CD8-positive, alpha-beta memory T cell (primary cell): ENCODE data around the gene PTGFRN. TPM values are rescaled to one million over a fixed set of nuclear protein-coding genes. Genes with fewer than 3 reads are reported as not detected.
A peak's percentile ranks its signal among the peaks of the same experiment; 100 is the strongest.

Experiments used
- CTCF ChIA-PET: fragments of 350-600 bp; sonication (Branson Sonifier 250); formaldehyde crosslinking; loops from one replicate; lab custom pipeline; 2021; ENCODE audit warnings: antibody characterized with exemption; lab: Charles Lee
- POLR2A ChIA-PET: fragments of 350-600 bp; sonication (Branson Sonifier 250); formaldehyde crosslinking; loops from one replicate; lab custom pipeline; 2021; ENCODE audit warnings: antibody characterized with exemption; lab: Charles Lee
- DNase-seq, 5 donors: peaks; one replicate each; pipeline versions ENCODE4 v3.0.0 to v3.0.0-alpha.2; 2020 to 2022; ENCODE audit warnings: mixed read lengths in 1 of 5
- H3K27ac ChIP-seq: one replicate; pipeline ENCODE4 v1.7.0; 2013; ENCODE audit warnings: low read depth, mild to moderate bottlenecking, low read length, moderate library complexity
- H3K27me3 ChIP-seq: 2 replicates; pipeline ENCODE4 v1.7.0; 2013; ENCODE audit warnings: low read length, mild to moderate bottlenecking; ENCODE audit not compliant: insufficient read depth, poor library complexity, severe bottlenecking
- H3K36me3 ChIP-seq: 2 replicates; pipeline ENCODE4 v1.7.0; 2013; ENCODE audit warnings: mild to moderate bottlenecking, low read length, moderate library complexity; ENCODE audit not compliant: insufficient read depth
- H3K4me1 ChIP-seq: 2 replicates; pipeline ENCODE4 v1.7.0; 2013; ENCODE audit warnings: mild to moderate bottlenecking, low read length, moderate library complexity; ENCODE audit not compliant: insufficient read depth
- H3K4me3 ChIP-seq: 2 replicates; pipeline ENCODE4 v1.7.0; 2013; ENCODE audit warnings: mild to moderate bottlenecking, low read length
- H3K9me3 ChIP-seq: 2 replicates; pipeline ENCODE4 v1.7.0; 2013; ENCODE audit warnings: mild to moderate bottlenecking, low read length
- H3K27ac Mint-ChIP-seq, 8 donors: one replicate each; pipeline ENCODE4 v1.8.0; 2020 to 2021; ENCODE audit warnings: mixed read lengths in 8 of 8, mild to moderate bottlenecking in 6 of 8, inconsistent platforms in 3 of 8, moderate library complexity in 3 of 8
- H3K27me3 Mint-ChIP-seq, 2 donors: one replicate each; pipeline ENCODE4 v1.8.0; 2020 to 2021; ENCODE audit warnings: mixed read lengths in 2 of 2, mild to moderate bottlenecking in 1 of 2, moderate library complexity in 1 of 2
- H3K36me3 Mint-ChIP-seq, 3 donors: one replicate each; pipeline ENCODE4 v1.8.0; 2020 to 2021; ENCODE audit warnings: mixed read lengths in 3 of 3, inconsistent platforms in 1 of 3, mild to moderate bottlenecking in 1 of 3
- H3K4me1 Mint-ChIP-seq, 3 donors: one replicate each; pipeline ENCODE4 v1.8.0; 2020 to 2021; ENCODE audit warnings: mixed read lengths in 3 of 3, inconsistent platforms in 1 of 3, mild to moderate bottlenecking in 1 of 3
- H3K4me3 Mint-ChIP-seq, 7 donors: one replicate each; pipeline ENCODE4 v1.8.0; 2020 to 2021; ENCODE audit warnings: mixed read lengths in 7 of 7, mild to moderate bottlenecking in 6 of 7, moderate library complexity in 4 of 7, inconsistent platforms in 2 of 7
- H3K9me3 Mint-ChIP-seq, 5 donors: one replicate each; pipeline ENCODE4 v1.8.0; 2020 to 2022; ENCODE audit warnings: mixed read lengths in 5 of 5, mild to moderate bottlenecking in 3 of 5, moderate library complexity in 2 of 5, inconsistent platforms in 1 of 5
- polyA plus RNA-seq: library from polyadenylated mRNA; unstranded; fragments of 300-500 nt; fragmentation: Illumina TruSeq; gene quantifications from one replicate; pipeline ENCODE4 v1.2.3, GENCODE V29; 2021
- total RNA-seq, 2 experiments: library from RNA; stranded (reverse); gene quantifications; one replicate each; pipeline ENCODE4 v1.2.3, GENCODE V29; 2021

Gene PTGFRN
- total and polyA plus RNA-seq, 3 experiments from 2014 or later = 0.39 to 6.5 (median 6.1) TPM

GRCh38 chr1:116879478-116880133, 30.1 kb upstream of the PTGFRN start:
- no peak for DNase-seq

GRCh38 chr1:116880917-116881316, 28.8 kb upstream of the PTGFRN start:
- no peak overlapping the region for H3K4me3 Mint-ChIP-seq
- H3K27me3 Mint-ChIP-seq = peaks cover 0 to 2% of the 10 kb centered on the region in 2 donors
- no peaks in the 10 kb centered on the region for H3K9me3 ChIP-seq
- H3K4me3 ChIP-seq = no peak overlapping the region
- H3K36me3 Mint-ChIP-seq = peaks cover 0 to 1% (median 0%) of the 10 kb centered on the region in 3 donors
- H3K36me3 ChIP-seq = no peaks in the 10 kb centered on the region
- no peak for DNase-seq
- peaks cover 29% of the 10 kb centered on the region for H3K4me1 ChIP-seq
- CTCF ChIA-PET = interaction anchor here (1.2 to 2.7 kb wide), 2 partner anchors 143 to 156 kb away, joined by 4 to 15 read pairs; no protein-coding TSS in a partner anchor
- no peaks in the 10 kb centered on the region for H3K4me1 Mint-ChIP-seq
- no peak overlapping the region for H3K27ac Mint-ChIP-seq
- H3K27ac ChIP-seq = no peak overlapping the region
- H3K9me3 Mint-ChIP-seq = no peaks in the 10 kb centered on the region
- POLR2A ChIA-PET = no interaction called here
- H3K27me3 ChIP-seq = no peaks in the 10 kb centered on the region

More at GRCh38 chr1:116879478-116880133, 30.1 kb upstream of the PTGFRN start:
- Mint-ChIP-seq H3K27me3 (peaks cover 0 to 2% of the 10 kb centered on the region in 2 donors), H3K4me3 (no peak overlapping the region), H3K4me1 (peaks cover 2 to 6% (median 4%) of the 10 kb centered on the region in 3 donors), H3K27ac (peak overlapping the region in 1 of 8 donors; percentile 72), H3K36me3 (no peaks in the 10 kb centered on the region), H3K9me3 (no peaks in the 10 kb centered on the region)
- Histone ChIP-seq H3K36me3 (no peaks in the 10 kb centered on the region), H3K4me1 (peaks cover 29% of the 10 kb centered on the region), H3K9me3 (no peaks in the 10 kb centered on the region), H3K4me3 (no peak overlapping the region), H3K27me3 (no peaks in the 10 kb centered on the region), H3K27ac (no peak overlapping the region)
- POLR2A ChIA-PET = no interaction called here
- CTCF ChIA-PET = interaction anchor here (2.0 kb wide), 1 partner anchor 70 kb away, joined by 5 read pairs; no protein-coding TSS in a partner anchor

GRCh38 chr1:116881879-116882520, 27.7 kb upstream of the PTGFRN start:
- H3K27ac Mint-ChIP-seq = no peak overlapping the region
- CTCF ChIA-PET = interaction anchor here (0.8 to 2.7 kb wide), 5 partner anchors 64 to 170 kb away, joined by 3 to 15 read pairs (median 6); no protein-coding TSS in a partner anchor
- H3K4me3 Mint-ChIP-seq = no peak overlapping the region
- Histone ChIP-seq H3K9me3 (no peaks in the 10 kb centered on the region), H3K27me3 (no peaks in the 10 kb centered on the region), H3K36me3 (no peaks in the 10 kb centered on the region), H3K27ac (peak overlapping the region; percentile 38), H3K4me3 (no peak overlapping the region), H3K4me1 (peaks cover 25% of the 10 kb centered on the region)
- no peak for DNase-seq
- no peaks in the 10 kb centered on the region for H3K4me1 Mint-ChIP-seq
- peaks cover 0 to 2% of the 10 kb centered on the region in 2 donors for H3K27me3 Mint-ChIP-seq
- POLR2A ChIA-PET = no interaction called here
- peaks cover 0 to 1% (median 0%) of the 10 kb centered on the region in 3 donors for H3K36me3 Mint-ChIP-seq
- no peaks in the 10 kb centered on the region for H3K9me3 Mint-ChIP-seq

GRCh38 chr1:116882866-116883265, 26.9 kb upstream of the PTGFRN start:
- Histone ChIP-seq H3K27me3 (no peaks in the 10 kb centered on the region), H3K4me3 (no peak overlapping the region), H3K36me3 (no peaks in the 10 kb centered on the region), H3K27ac (no peak overlapping the region), H3K9me3 (no peaks in the 10 kb centered on the region), H3K4me1 (peaks cover 17% of the 10 kb centered on the region)
- H3K4me1 Mint-ChIP-seq = no peaks in the 10 kb centered on the region
- DNase-seq = no peak
- POLR2A ChIA-PET = no interaction called here
- no peaks in the 10 kb centered on the region for H3K9me3 Mint-ChIP-seq
- H3K36me3 Mint-ChIP-seq = peaks cover 0 to 1% (median 0%) of the 10 kb centered on the region in 3 donors
- H3K27me3 Mint-ChIP-seq = peaks cover 0 to 2% of the 10 kb centered on the region in 2 donors
- CTCF ChIA-PET = interaction anchor here (1.3 to 2.7 kb wide), 4 partner anchors 26 to 158 kb away, joined by 5 to 15 read pairs (median 6); partner anchors contain the start of gene PTGFRN
- H3K4me3 Mint-ChIP-seq = no peak overlapping the region
- no peak overlapping the region for H3K27ac Mint-ChIP-seq

GRCh38 chr1:116886291-116886878, 23.3 kb upstream of the PTGFRN start:
- no peaks in the 10 kb centered on the region for H3K9me3 Mint-ChIP-seq
- Histone ChIP-seq H3K4me1 (no peaks in the 10 kb centered on the region), H3K4me3 (no peak overlapping the region), H3K27ac (no peak overlapping the region), H3K36me3 (no peaks in the 10 kb centered on the region), H3K27me3 (no peaks in the 10 kb centered on the region), H3K9me3 (no peaks in the 10 kb centered on the region)
- no peak overlapping the region for H3K27ac Mint-ChIP-seq
- POLR2A ChIA-PET = no interaction called here
- peaks cover 0 to 4% (median 0%) of the 10 kb centered on the region in 3 donors for H3K36me3 Mint-ChIP-seq
- H3K4me1 Mint-ChIP-seq = no peaks in the 10 kb centered on the region
- DNase-seq = no peak
- no peak overlapping the region for H3K4me3 Mint-ChIP-seq
- peaks cover 3 to 9% of the 10 kb centered on the region in 2 donors for H3K27me3 Mint-ChIP-seq
- CTCF ChIA-PET = interaction anchor here (1.0 kb wide), 1 partner anchor 117 kb away, joined by 4 read pairs; no protein-coding TSS in a partner anchor

- H3K27ac Mint-ChIP-seq = no peak overlapping the region
- no peak for DNase-seq
- no peak overlapping the region for H3K27ac ChIP-seq
- H3K9me3 ChIP-seq = no peaks in the 10 kb centered on the region
- no peaks in the 10 kb centered on the region for H3K4me1 ChIP-seq
- H3K4me3 Mint-ChIP-seq = no peak overlapping the region
- peaks cover 3 to 15% of the 10 kb centered on the region in 2 donors for H3K27me3 Mint-ChIP-seq
- CTCF ChIA-PET = no interaction called here
- POLR2A ChIA-PET = no interaction called here
- H3K27me3 ChIP-seq = no peaks in the 10 kb centered on the region
- H3K36me3 Mint-ChIP-seq = peaks cover 0 to 6% (median 3%) of the 10 kb centered on the region in 3 donors
- no peaks in the 10 kb centered on the region for H3K4me1 Mint-ChIP-seq
- no peaks in the 10 kb centered on the region for H3K36me3 ChIP-seq
- H3K9me3 Mint-ChIP-seq = no peaks in the 10 kb centered on the region
- H3K4me3 ChIP-seq = no peak overlapping the region
Measured at GRCh38 chr1:116887212-116887611, 22.5 kb upstream of the PTGFRN start.

DNA sequence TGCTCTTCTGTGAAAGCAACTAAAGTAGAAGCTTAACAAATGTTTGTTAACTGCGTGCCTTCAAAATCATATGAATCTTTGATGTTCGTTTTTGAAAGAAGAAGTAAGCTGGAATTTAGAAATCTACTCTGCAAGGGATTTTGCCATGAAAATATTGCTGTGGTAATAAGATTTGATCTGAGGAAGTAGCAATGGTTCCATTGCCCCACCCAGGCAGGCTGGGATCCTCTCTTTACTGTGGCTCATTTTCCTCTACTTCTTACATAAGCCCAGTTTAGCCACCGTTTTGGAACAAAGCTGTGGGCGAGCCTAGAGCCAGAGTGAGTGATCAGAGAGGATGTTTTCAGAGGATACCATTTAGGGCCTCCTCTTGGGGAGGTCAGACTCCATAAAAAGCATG, 20.3 kb upstream of the PTGFRN start:
- H3K27ac Mint-ChIP-seq = no peak overlapping the region
- H3K4me3 ChIP-seq = no peak overlapping the region
- H3K27me3 Mint-ChIP-seq = peaks cover 2 to 31% of the 10 kb centered on the region in 2 donors
- no peak overlapping the region for H3K27ac ChIP-seq
- H3K4me1 Mint-ChIP-seq = no peaks in the 10 kb centered on the region
- no peaks in the 10 kb centered on the region for H3K27me3 ChIP-seq
- H3K4me1 ChIP-seq = no peaks in the 10 kb centered on the region
- no peak for DNase-seq
- H3K9me3 ChIP-seq = no peaks in the 10 kb centered on the region
- peaks cover 0 to 7% (median 4%) of the 10 kb centered on the region in 5 donors for H3K9me3 Mint-ChIP-seq
- ChIA-PET CTCF (no interaction called here), POLR2A (interaction anchor here (0.7 kb wide), 1 partner anchor 26 kb away, joined by 3 read pairs; no protein-coding TSS in a partner anchor)
- no peak overlapping the region for H3K4me3 Mint-ChIP-seq
- peaks cover 0 to 7% (median 6%) of the 10 kb centered on the region in 3 donors for H3K36me3 Mint-ChIP-seq
- H3K36me3 ChIP-seq = no peaks in the 10 kb centered on the region
